T1000 (cell line): ENCODE measurements around the gene NBPF4.
"Not testable (repeated sequence)": the region's sequence is repeated elsewhere in the genome, so short reads cannot be mapped to it uniquely, and the experiment has no call there.

ENCODE experiments used
- DNase-seq: peaks from one replicate; lab custom pipeline; 2025; ENCODE audit warnings: mixed read lengths; lab: John Stamatoyannopoulos, UW

The NBPF4 gene

GRCh38 chr1:108214641-108215465 is 29.0 kb downstream of the NBPF4 start:
- DNase-seq = not testable (repeated sequence)

- DNase-seq = no peak
Measured at GRCh38 chr1:108211014-108211413, 32.9 kb downstream of the NBPF4 start.

- DNase-seq = no peak
Measured at GRCh38 chr1:108209456-108210108, 34.3 kb downstream of the NBPF4 start.

GRCh38 chr1:108208724-108209446 is 35.0 kb downstream of the NBPF4 start:
- DNase-seq = no peak

DNA sequence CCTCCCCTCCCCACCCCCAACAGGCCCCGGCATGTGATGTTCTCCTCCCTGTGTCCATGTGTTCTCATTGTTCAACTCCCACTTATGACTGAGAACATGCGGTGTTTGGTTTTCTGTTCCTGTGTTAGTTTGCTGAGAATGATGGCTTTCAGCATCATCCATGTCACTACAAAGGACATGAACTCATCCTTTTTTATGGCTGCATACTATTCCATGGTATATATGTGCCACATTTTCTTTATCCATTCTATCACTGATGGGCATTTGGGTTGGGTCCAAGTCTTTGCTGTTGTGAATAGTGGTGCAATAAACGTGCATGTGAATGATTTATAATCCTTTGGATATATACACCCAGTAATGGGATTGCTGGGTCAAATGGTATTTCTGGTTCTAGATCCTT is 40.3 kb downstream of the NBPF4 start:
- not testable (repeated sequence) for DNase-seq

DNA sequence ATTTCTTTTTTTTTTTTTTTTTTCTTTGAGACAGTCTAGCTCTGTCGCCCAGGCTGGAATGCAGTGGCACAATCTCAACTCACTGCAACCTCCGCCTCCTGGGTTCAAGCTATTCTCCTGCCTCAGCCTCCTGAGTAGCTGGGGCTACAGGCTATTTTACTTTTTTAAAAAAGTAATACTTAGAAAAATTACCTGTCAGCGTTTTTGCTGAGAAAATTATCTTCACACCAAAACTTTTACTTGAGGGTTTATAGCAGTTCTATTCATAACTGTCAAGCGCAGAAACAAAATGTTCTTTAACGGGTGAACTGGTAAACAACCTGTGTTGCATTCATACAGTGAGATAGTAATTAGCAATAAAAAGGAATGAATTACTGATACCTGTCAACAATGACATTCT is 42.2 kb downstream of the NBPF4 start:
- DNase-seq = no peak

DNA sequence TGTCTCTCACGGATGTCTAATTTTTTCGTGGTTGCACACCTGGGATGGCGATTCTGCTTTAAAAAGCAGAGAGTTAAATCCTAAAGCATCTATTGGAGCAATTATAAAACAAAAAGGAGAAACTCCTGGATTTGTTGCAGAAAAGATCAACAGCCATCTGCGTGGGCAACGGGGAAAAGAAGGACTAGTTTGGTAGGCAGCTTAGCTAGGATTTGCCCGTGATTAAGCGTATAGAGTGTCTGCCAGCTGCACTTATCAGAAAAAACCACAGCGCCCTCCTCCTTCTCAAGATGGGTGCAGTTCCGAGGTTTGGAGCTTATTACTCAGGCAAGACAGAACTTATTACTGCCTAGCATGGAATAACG is 43.2 kb downstream of the NBPF4 start:
- peak; percentile 32 for DNase-seq

DNA sequence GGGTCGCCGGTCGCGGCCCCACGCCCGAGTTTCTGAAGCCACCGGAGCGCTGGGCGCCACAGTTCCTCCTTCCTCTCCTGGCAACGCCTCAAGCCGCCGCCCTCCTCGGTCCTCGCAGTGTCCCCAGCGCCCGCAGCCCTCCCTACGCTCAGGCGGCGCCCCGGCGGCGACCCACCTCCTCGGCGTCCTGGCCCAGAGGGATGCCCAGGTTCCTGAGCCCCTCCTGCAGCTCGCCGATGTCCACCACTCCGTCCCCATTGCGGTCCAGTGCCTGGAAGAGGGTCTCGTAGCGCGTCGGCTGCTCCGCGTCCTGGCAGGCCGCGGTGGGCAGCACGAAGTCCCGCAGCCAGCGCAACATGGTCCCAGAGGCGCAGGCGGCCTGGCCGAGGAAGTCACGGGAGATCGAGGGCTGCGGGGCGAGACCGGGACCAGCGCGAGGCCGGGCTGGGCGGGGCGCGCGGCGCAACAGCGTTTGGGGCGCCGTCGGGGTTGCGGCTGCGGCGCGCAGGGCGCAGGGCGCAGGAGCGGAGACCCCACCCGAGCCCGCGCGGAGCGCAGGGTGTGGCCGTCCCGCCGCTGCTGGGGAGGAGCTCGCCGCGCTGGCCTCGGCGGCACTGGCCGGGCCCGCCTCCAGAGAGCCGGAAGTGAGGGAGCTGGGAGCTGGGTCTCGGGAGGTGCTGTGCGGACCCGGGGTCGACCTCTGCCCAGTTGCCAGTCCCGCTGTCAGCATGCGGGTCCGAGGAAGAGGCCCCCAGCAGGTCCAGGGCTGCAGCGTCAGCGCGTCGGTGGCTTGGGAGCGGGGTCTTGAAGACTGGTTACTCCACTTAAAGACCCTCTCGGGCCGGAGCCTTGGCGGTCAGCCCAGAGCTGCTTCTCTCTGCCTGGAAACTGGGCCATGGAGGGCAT is 43.8 kb downstream of the NBPF4 start, which contains the start of gene SLC25A24:
Gene SLC25A24 (minus strand): TSS at position 563 of the 906 bp plus-strand sequence. CDS start 205 bp downstream, at position 358.
- peak; percentile 74 for DNase-seq

DNA sequence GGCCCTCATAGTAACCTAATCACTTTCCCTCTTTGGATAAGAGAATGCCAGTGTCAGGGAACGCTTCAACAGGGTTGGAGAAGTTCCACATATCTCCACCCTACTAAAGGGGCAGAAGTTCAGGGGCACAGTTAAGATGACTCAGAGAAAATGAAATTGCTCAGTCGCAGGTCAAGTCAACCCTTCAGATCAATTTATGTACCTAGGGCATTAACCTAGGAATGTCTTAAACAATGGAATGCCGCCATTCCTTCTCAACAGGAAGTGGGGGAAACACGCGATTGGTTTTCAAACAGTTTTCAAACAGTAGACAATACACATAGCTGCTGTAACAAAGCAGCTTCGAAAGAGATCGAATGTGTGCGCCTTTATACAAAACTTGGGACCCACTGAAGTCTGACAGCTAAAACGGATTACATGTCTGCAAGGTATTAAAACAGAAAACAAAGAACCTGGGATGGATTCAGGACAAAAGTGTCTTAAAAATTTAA is 44.6 kb downstream of the NBPF4 start:
- no peak for DNase-seq

DNA sequence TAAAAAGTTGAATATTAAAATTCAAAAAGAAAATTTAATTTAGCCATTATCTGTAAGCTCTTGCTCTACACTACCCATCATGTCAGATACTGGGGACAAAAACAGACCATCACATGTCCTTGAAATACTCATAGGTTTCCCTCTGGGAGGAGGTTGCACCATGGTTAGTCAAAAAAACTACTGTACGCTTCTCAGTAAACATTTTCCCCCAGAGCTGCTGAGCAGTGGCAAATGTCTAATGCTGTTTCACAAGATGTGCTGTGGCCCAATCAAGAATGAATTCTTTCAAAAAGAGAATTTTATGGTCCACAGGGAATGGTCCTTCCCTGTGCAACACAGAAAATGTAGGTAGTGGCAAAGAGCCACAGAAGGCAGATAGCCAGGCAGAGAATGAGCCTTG is 49.8 kb downstream of the NBPF4 start:
- DNase-seq = no peak

- no peak for DNase-seq
Measured at GRCh38 chr1:108193333-108193732, 50.5 kb downstream of the NBPF4 start.

DNA sequence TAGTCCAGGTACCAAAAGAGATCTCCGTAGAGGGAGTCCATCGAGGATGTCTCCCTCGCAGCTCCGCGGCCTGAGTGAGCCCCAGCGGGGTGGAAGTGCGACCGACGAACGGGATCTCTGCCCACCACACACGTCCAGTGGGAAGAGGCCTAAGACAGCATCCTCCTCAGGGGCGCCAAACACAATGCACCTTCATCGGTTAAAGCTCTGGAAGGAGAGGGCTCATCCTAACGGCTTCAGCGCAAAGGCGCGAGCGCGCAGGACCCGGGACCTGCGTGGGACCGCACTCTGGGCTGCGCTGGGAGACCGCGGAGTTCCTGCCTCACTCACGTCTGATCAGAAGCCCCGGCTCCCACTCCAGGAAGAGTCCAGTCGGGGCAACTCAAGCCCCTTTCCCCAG is 51.3 kb downstream of the NBPF4 start:
- no peak for DNase-seq

DNA sequence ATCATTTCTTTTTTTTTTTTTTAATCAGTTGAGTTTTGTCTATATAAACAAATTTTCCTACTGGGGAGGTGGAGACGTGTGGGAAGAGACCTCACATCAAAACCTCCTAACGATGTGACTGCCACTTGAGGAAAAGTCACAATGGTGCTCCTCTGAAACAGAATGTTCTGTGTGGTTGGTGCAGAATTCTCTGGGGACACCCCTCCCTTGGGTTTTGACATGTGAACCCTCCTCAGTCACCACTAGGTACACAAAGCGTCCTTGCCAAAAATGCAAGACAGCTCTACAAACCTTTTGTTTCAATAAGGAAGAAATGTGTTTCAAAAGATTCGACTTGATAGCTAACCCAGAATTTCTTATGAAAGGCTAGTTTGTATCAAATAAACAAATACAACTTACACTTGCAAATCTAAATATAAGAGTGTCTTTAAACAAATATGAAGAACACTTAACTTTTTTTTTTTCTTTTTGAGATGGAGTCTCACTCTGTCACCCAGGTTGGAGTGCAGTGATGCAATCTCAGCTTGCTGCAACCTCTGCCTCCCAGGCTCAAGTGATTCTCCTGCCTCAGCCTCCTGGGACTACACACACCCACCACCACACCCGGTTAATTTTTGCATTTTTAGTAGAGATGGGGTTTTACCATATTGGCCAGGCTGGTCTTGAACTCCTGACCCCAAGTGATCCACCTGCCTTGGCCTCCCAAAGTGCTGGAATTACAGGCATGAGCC is 53.0 kb downstream of the NBPF4 start:
- DNase-seq = no peak

GRCh38 chr1:108190001-108190634 is 53.8 kb downstream of the NBPF4 start:
- DNase-seq = no peak

- no peak for DNase-seq
Measured at GRCh38 chr1:108188801-108189200, 55.1 kb downstream of the NBPF4 start.

DNA sequence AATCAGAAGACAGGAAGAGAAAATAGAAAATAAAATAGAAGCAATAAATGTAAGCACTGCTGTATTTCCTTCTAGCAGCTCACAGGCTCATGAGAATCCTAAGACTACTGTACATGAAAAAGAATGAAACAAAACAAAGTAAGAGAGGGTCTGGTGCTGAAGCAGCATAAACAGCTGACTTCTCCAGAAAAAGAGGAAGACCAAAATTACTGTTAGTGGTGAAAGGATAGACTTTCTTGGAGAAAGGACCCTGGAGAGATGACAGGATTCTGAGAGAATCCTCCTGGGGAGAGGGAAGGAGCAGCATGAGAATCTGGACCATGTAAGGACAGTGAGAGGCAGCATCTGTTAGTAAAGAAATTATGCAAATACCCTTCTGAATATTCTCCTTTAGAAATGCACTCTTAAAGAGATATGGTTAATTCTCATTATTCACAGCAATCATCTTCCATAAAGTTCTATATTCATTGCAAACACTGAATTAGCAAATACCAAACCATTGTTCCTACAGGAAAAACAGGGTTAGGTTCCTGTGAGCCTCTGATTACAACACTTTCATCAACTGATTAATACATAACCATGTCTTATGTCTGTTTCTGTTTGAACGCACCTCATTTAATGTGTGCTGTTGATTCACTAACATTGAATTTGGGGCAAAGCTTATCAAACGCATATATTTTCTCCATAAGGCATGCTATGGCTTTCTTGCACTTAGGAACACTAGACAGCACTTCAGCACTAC is 60.7 kb downstream of the NBPF4 start:
- no peak for DNase-seq

- DNase-seq = no peak
Measured at GRCh38 chr1:108179018-108179417, 64.9 kb downstream of the NBPF4 start.
